ENCODE data around the gene ANKS4B. TPM values are rescaled to one million over a fixed set of nuclear protein-coding genes. Genes with fewer than 3 reads are reported as not detected.

Gene ANKS4B
- total and polyA plus RNA-seq, 2 of the 8 experiments (the other 6 are each of a cell fraction or from before 2014, with no cell fraction given), result 0.06 to 0.15 TPM

- no peaks in the 10 kb centered on the region for H3K79me1 ChIP-seq (ENCODE audit: low read depth, low read length)
- ChIA-PET CTCF (ENCODE audit: partially characterized antibody) (interaction anchor here (0.6 to 1.6 kb wide), 3 partner anchors 18 to 365 kb away, joined by 3 to 4 read pairs (median 3); no protein-coding TSS in a partner anchor), POLR2A (ENCODE audit: partially characterized antibody) (no interaction called here)
- H3K14ac ChIP-seq (ENCODE audit: insufficient read length), result no peak overlapping the region
- no peak overlapping the region for H3K4me3 ChIP-seq (ENCODE audit: extremely low read depth in 1 of 4, insufficient read depth in 2 of 4, low read depth in 3 of 4, low read length in 4 of 4)
- WGBS, 2 experiments (ENCODE audit: extremely low coverage in 1 of 2, insufficient coverage in 1 of 2, insufficient read length in 1 of 2, insufficient replicate concordance in 2 of 2, low coverage in 1 of 2, low lambda C conversion rate in 2 of 2, missing lambda C conversion rate in 1 of 2), result 97% methylated on average over 2 of the region's 2 CpGs; no CpG with 5 or more reads in 1 of the 2 experiments
- H3K9ac ChIP-seq (replicated peaks in 1 of 4; ENCODE audit: extremely low read depth in 1 of 4, low read depth in 3 of 4, low read length in 3 of 4), result no peak overlapping the region
- no peak overlapping the region for H3K18ac ChIP-seq (ENCODE audit: extremely low read depth, low read length)
- no peak overlapping the region for H2BK20ac ChIP-seq (ENCODE audit: low read length)
- no peaks in the 10 kb centered on the region for H3K79me2 ChIP-seq (ENCODE audit: control insufficient read depth in 1 of 2, insufficient read depth in 2 of 2, low read length in 2 of 2)
- no peaks in the 10 kb centered on the region for H4K20me1 ChIP-seq (replicated peaks in 1 of 2; ENCODE audit: control insufficient read depth in 1 of 2, insufficient read depth in 2 of 2, low read length in 2 of 2)
- no peak overlapping the region for H3K4me2 ChIP-seq (ENCODE audit: insufficient read depth in 1 of 2, low read depth in 2 of 2, low read length in 2 of 2)
- H2AK5ac ChIP-seq (ENCODE audit: low read depth, low read length), result no peak overlapping the region
- no peak overlapping the region for H3K27ac ChIP-seq (ENCODE audit: low read depth, low read length)
- no peak overlapping the region for H2BK120ac ChIP-seq (replicated peaks; ENCODE audit: low read depth, low read length)
- H2AFZ ChIP-seq (ENCODE audit: low read length), result no peak overlapping the region
- H3K27me3 ChIP-seq (replicated peaks in 1 of 4; ENCODE audit: control insufficient read depth in 3 of 4, extremely low read depth in 1 of 4, insufficient read depth in 3 of 4, low read length in 3 of 4), result no peaks in the 10 kb centered on the region
- no peak overlapping the region for H4K8ac ChIP-seq (ENCODE audit: extremely low read depth, insufficient read depth, low read length)
- no peak for DNase-seq (ENCODE audit: low read depth in 1 of 2, low spot score in 2 of 2)
- H3K4ac ChIP-seq (replicated peaks; ENCODE audit: insufficient read length, low read depth, low read length), result no peak overlapping the region
- no peaks in the 10 kb centered on the region for H3K36me3 ChIP-seq (ENCODE audit: control insufficient read depth in 2 of 4, insufficient read depth in 4 of 4, low read length in 3 of 4)
- H3K4me1 ChIP-seq (replicated peaks in 1 of 4; ENCODE audit: control insufficient read depth in 3 of 4, insufficient read depth in 4 of 4, low read length in 3 of 4), result peaks cover 3 to 15% (median 12%) of the 10 kb centered on the region in 4 experiments; a peak in 6 of 7 replicates
- no peak overlapping the region for H2BK12ac ChIP-seq (ENCODE audit: low read depth, low read length)
- H3K56ac ChIP-seq (replicated peaks; ENCODE audit: insufficient read length, low read depth, low read length), result no peak overlapping the region
- no peak overlapping the region for H4K91ac ChIP-seq (replicated peaks; ENCODE audit: insufficient read length, low read length)
- H2BK5ac ChIP-seq (ENCODE audit: low read depth, low read length), result no peak overlapping the region
- H3K23me2 ChIP-seq (ENCODE audit: low read depth, low read length), result no peaks in the 10 kb centered on the region
- H2BK15ac ChIP-seq (ENCODE audit: low read length), result no peak overlapping the region
- no peak for FAIRE-seq
- TF ChIP-seq TEAD4 (IDR thresholded peaks at IDR 0.05; ENCODE audit: low read depth, low read length), result no peak
- TF ChIP-seq HDAC2 (IDR thresholded peaks at IDR 0.05; ENCODE audit: borderline replicate concordance in 1 of 2, low read depth in 2 of 2, low read length in 2 of 2), result no peak
- TF ChIP-seq, protein P1, sequence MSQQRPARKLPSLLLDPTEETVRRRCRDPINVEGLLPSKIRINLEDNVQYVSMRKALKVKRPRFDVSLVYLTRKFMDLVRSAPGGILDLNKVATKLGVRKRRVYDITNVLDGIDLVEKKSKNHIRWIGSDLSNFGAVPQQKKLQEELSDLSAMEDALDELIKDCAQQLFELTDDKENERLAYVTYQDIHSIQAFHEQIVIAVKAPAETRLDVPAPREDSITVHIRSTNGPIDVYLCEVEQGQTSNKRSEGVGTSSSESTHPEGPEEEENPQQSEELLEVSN (IDR thresholded peaks at IDR 0.05), result no peak
- TF ChIP-seq CBX8 (IDR thresholded peaks at IDR 0.05; ENCODE audit: borderline replicate concordance, low read depth, low read length), result no peak
- TF ChIP-seq, protein P2, sequence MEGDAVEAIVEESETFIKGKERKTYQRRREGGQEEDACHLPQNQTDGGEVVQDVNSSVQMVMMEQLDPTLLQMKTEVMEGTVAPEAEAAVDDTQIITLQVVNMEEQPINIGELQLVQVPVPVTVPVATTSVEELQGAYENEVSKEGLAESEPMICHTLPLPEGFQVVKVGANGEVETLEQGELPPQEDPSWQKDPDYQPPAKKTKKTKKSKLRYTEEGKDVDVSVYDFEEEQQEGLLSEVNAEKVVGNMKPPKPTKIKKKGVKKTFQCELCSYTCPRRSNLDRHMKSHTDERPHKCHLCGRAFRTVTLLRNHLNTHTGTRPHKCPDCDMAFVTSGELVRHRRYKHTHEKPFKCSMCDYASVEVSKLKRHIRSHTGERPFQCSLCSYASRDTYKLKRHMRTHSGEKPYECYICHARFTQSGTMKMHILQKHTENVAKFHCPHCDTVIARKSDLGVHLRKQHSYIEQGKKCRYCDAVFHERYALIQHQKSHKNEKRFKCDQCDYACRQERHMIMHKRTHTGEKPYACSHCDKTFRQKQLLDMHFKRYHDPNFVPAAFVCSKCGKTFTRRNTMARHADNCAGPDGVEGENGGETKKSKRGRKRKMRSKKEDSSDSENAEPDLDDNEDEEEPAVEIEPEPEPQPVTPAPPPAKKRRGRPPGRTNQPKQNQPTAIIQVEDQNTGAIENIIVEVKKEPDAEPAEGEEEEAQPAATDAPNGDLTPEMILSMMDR (IDR thresholded peaks at IDR 0.05; ENCODE audit: control extremely low read depth in 1 of 3, insufficient read depth in 1 of 3, low read depth in 1 of 3, low read length in 3 of 3), result no peak
- TF ChIP-seq GTF2F1 (IDR thresholded peaks at IDR 0.05; ENCODE audit: borderline replicate concordance, low read depth, low read length), result no peak
- TF ChIP-seq TAF1 (IDR thresholded peaks at IDR 0.05; ENCODE audit: low read depth, low read length), result no peak
- no peak for TF ChIP-seq CBX5 (IDR thresholded peaks at IDR 0.05; ENCODE audit: low read depth, low read length)
- no peak for TF ChIP-seq YY1 (IDR thresholded peaks at IDR 0.05; ENCODE audit: low read depth, low read length)
- H3K9me3 ChIP-seq (ENCODE audit: insufficient read depth in 2 of 2, low read depth in 1 of 2, low read length in 1 of 2), result no peaks in the 10 kb centered on the region
- H3K23ac ChIP-seq (ENCODE audit: insufficient read length), result no peak overlapping the region
- H4K5ac ChIP-seq (ENCODE audit: insufficient read length, low read depth, low read length), result no peak overlapping the region
These were observed 13.9 kb upstream of the ANKS4B start for GRCh38 chr16:21219551-21219950.

Data from H1 (cell line).